Prostate gland (tissue), 2 donors: ENCODE measurements around the gene LRCH2.

Source experiments
- CTCF ChIP-seq, 4 experiments: fragments of 200-600 bp in 2 of 4; fragments of 450-650 bp in 2 of 4; sonication (generic) in 2 of 4; IDR thresholded peaks; 1 replicate in 3 of 4; 2 replicates in 1 of 4; pipeline ENCODE4 v1.5.1; 2016 to 2019; ENCODE audit warnings: antibody characterized with exemption in 4 of 4, mild to moderate bottlenecking in 2 of 4, moderate library complexity in 2 of 4
- POLR2A ChIP-seq: fragments of 450-650 bp; IDR thresholded peaks from one replicate; pipeline ENCODE4 v1.6.1; 2016; ENCODE audit warnings: antibody characterized with exemption, mild to moderate bottlenecking

- TF ChIP-seq CTCF (IDR thresholded peaks at IDR 0.05) (no peak), POLR2A (no peak)
These were observed 43.0 kb downstream of the LRCH2 start for GRCh38 chrX:115190636-115191489.
